ENCODE measurements around the gene XYLT1.

The XYLT1 gene

GRCh38 chr16:17370731-17371285 is 100.0 kb downstream of the XYLT1 start:
- no peak for DNase-seq (ENCODE audit: low spot score)
- TF ChIP-seq CTCF (conservative IDR thresholded peaks at IDR 0.05; ENCODE audit: low read depth) = no peak
- CTCF ChIA-PET = no interaction called here
- POLR2A ChIA-PET (ENCODE audit: low non-redundant PET) = no interaction called here
- H3K27ac ChIP-seq = no peak overlapping the region

GRCh38 chr16:17370223-17370707 is 100.5 kb downstream of the XYLT1 start:
- TF ChIP-seq CTCF (conservative IDR thresholded peaks at IDR 0.05; ENCODE audit: low read depth) = no peak
- no peak overlapping the region for H3K27ac ChIP-seq
- POLR2A ChIA-PET (ENCODE audit: low non-redundant PET) = no interaction called here
- CTCF ChIA-PET = no interaction called here
- DNase-seq (ENCODE audit: low spot score) = no peak

GRCh38 chr16:17369421-17370222 is 101.1 kb downstream of the XYLT1 start:
- DNase-seq (ENCODE audit: low spot score) = no peak
- H3K27ac ChIP-seq = no peak overlapping the region
- TF ChIP-seq CTCF (conservative IDR thresholded peaks at IDR 0.05; ENCODE audit: low read depth) = no peak
- POLR2A ChIA-PET (ENCODE audit: low non-redundant PET) = no interaction called here
- CTCF ChIA-PET = no interaction called here

- no peak for TF ChIP-seq CTCF (conservative IDR thresholded peaks at IDR 0.05; ENCODE audit: low read depth)
- no peak for DNase-seq (ENCODE audit: low spot score)
- no peak overlapping the region for H3K27ac ChIP-seq
- CTCF ChIA-PET = no interaction called here
- POLR2A ChIA-PET (ENCODE audit: low non-redundant PET) = no interaction called here
These were observed 101.8 kb downstream of the XYLT1 start for GRCh38 chr16:17368951-17369350.

GRCh38 chr16:17368446-17368845 is 102.3 kb downstream of the XYLT1 start:
- DNase-seq (ENCODE audit: low spot score) = no peak
- no peak for TF ChIP-seq CTCF (conservative IDR thresholded peaks at IDR 0.05; ENCODE audit: low read depth)
- H3K27ac ChIP-seq = no peak overlapping the region
- ChIA-PET POLR2A (ENCODE audit: low non-redundant PET) (no interaction called here), CTCF (no interaction called here)

GRCh38 chr16:17367923-17368322 is 102.8 kb downstream of the XYLT1 start:
- no peak for TF ChIP-seq CTCF (conservative IDR thresholded peaks at IDR 0.05; ENCODE audit: low read depth)
- ChIA-PET POLR2A (ENCODE audit: low non-redundant PET) (no interaction called here), CTCF (no interaction called here)
- no peak overlapping the region for H3K27ac ChIP-seq
- no peak for DNase-seq (ENCODE audit: low spot score)
